HUES64 (cell line): Measurements from ENCODE around the gene CEND1.

Source experiments
- H3K27ac ChIP-seq: 2 replicates; pipeline ENCODE4 v1.7.0; 2013; ENCODE audit warnings: low read depth, low read length, inconsistent platforms
- H3K27me3 ChIP-seq: 2 replicates; pipeline ENCODE4 v1.6.1; 2013; ENCODE audit warnings: mild to moderate bottlenecking, low read length; ENCODE audit not compliant: insufficient read depth
- H3K36me3 ChIP-seq: 2 replicates; pipeline ENCODE4 v1.6.1; 2013; ENCODE audit warnings: mild to moderate bottlenecking, low read length; ENCODE audit not compliant: insufficient read depth
- H3K4me1 ChIP-seq: 2 replicates; pipeline ENCODE4 v1.6.1; 2013; ENCODE audit warnings: mild to moderate bottlenecking, low read length, moderate library complexity; ENCODE audit not compliant: insufficient read depth
- H3K4me3 ChIP-seq: 2 replicates; pipeline ENCODE4 v1.5.1; 2013; ENCODE audit warnings: mild to moderate bottlenecking, low read length, moderate library complexity
- H3K9ac ChIP-seq: 2 replicates; pipeline ENCODE4 v1.6.1; 2013; ENCODE audit warnings: mild to moderate bottlenecking, low read depth, low read length
- H3K9me3 ChIP-seq: 2 replicates; pipeline ENCODE4 v1.6.1; 2013; ENCODE audit warnings: low read depth, low read length; ENCODE audit not compliant: insufficient read depth
- WGBS: fragments of 150-250, 120-280 bp; methylation state at CpG from one replicate; pipeline ENCODE4 v1.1.7; 2013; ENCODE audit warnings: missing lambda C conversion rate; 5-methylcytosine and 5-hydroxymethylcytosine counted together

Gene CEND1

GRCh38 chr11:772429-773390 lies 17.2 kb downstream of the CEND1 start:
- peaks cover 7% of the 10 kb centered on the region; the same call in 1 of the 2 replicates for H3K4me1 ChIP-seq
- no peaks in the 10 kb centered on the region for H3K9me3 ChIP-seq
- WGBS = 92% methylated on average over 34 of the region's 34 CpGs
- H3K36me3 ChIP-seq = peaks cover 49% of the 10 kb centered on the region
- no peak overlapping the region for H3K4me3 ChIP-seq
- H3K9ac ChIP-seq = no peak overlapping the region
- no peak overlapping the region for H3K27ac ChIP-seq
- no peaks in the 10 kb centered on the region for H3K27me3 ChIP-seq

- no peaks in the 10 kb centered on the region for H3K27me3 ChIP-seq
- 82% methylated on average over 15 of the region's 15 CpGs for WGBS
- H3K9ac ChIP-seq = no peak overlapping the region
- H3K4me1 ChIP-seq = peaks cover 7% of the 10 kb centered on the region; the same call in 1 of the 2 replicates
- peaks cover 58% of the 10 kb centered on the region for H3K36me3 ChIP-seq
- no peaks in the 10 kb centered on the region for H3K9me3 ChIP-seq
- H3K27ac ChIP-seq = no peak overlapping the region
- H3K4me3 ChIP-seq = no peak overlapping the region
These were observed 18.2 kb downstream of the CEND1 start for GRCh38 chr11:771617-772204.

- Histone ChIP-seq H3K36me3 (peaks cover 66% of the 10 kb centered on the region), H3K4me3 (no peak overlapping the region), H3K9ac (no peak overlapping the region), H3K27me3 (no peaks in the 10 kb centered on the region), H3K9me3 (no peaks in the 10 kb centered on the region), H3K4me1 (peaks cover 7% of the 10 kb centered on the region; the same call in 1 of the 2 replicates), H3K27ac (no peak overlapping the region)
- WGBS = 95% methylated on average over 32 of the region's 32 CpGs
These were observed 19.0 kb downstream of the CEND1 start for GRCh38 chr11:770642-771616.

DNA sequence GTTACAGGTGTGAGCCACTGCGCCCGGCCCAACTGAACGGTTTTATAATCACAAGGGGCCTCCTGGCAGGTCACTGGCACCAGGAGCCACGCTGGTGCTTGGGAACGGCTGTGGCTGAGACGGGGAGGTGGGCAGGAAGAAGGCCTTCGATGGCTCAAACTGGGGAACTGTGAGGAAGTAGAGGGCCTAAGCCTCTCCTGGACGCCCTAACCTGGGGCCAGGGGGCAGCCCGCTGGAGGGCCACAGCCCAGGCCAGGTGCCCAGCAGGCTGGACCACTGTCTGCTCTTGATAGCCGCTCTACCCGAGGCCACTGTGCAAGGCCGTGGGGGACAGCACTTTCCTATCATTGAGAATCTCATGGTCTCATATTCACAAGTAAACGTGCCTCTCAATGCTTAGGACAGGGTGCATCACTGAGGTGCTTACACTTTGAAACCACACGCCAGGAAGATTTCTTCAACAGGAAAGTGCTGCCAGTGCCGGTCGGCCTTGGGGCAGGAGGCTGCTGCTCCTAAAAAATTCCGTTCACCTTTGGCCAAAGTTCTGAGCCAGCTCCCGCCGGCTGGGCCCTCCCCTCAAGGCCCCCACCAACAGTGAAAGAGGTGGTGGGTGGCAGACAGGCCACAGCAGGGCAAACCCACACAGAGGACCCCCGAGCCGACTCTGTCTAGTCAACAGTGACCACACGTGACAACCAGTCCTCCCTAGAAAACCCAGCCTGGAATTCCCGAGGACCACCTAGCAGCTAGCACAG lies 19.8 kb downstream of the CEND1 start:
- Histone ChIP-seq H3K9me3 (no peaks in the 10 kb centered on the region), H3K4me1 (peaks cover under 1% of the 10 kb centered on the region; the same call in 1 of the 2 replicates), H3K27me3 (no peaks in the 10 kb centered on the region), H3K9ac (no peak overlapping the region), H3K36me3 (peaks cover 69% of the 10 kb centered on the region), H3K4me3 (no peak overlapping the region), H3K27ac (no peak overlapping the region)
- 94% methylated on average over 23 of the region's 23 CpGs for WGBS

- Histone ChIP-seq H3K4me3 (no peak overlapping the region), H3K4me1 (peaks cover 7% of the 10 kb centered on the region; the same call in 1 of the 2 replicates), H3K9me3 (no peaks in the 10 kb centered on the region), H3K27ac (no peak overlapping the region), H3K27me3 (no peaks in the 10 kb centered on the region), H3K9ac (no peak overlapping the region), H3K36me3 (peaks cover 74% of the 10 kb centered on the region)
- WGBS = 94% methylated on average over 11 of the region's 11 CpGs
These were observed 22.7 kb downstream of the CEND1 start for GRCh38 chr11:767238-767637.

- Histone ChIP-seq H3K4me3 (no peak overlapping the region), H3K27me3 (no peaks in the 10 kb centered on the region), H3K9me3 (no peaks in the 10 kb centered on the region), H3K36me3 (peaks cover 76% of the 10 kb centered on the region), H3K4me1 (peaks cover 7% of the 10 kb centered on the region; the same call in 1 of the 2 replicates), H3K9ac (no peak overlapping the region), H3K27ac (no peak overlapping the region)
- WGBS = 98% methylated on average over 2 of the region's 2 CpGs
These were observed 23.0 kb downstream of the CEND1 start for GRCh38 chr11:766936-767210.

GRCh38 chr11:766106-766935 lies 23.6 kb downstream of the CEND1 start:
- WGBS = 95% methylated on average over 11 of the region's 11 CpGs
- H3K4me3 ChIP-seq = no peak overlapping the region
- H3K9ac ChIP-seq = no peak overlapping the region

GRCh38 chr11:765802-766091 lies 24.1 kb downstream of the CEND1 start:
- Histone ChIP-seq H3K4me3 (no peak overlapping the region), H3K9me3 (no peaks in the 10 kb centered on the region), H3K27ac (no peak overlapping the region), H3K36me3 (peaks cover 76% of the 10 kb centered on the region), H3K4me1 (peaks cover 7% of the 10 kb centered on the region; the same call in 1 of the 2 replicates), H3K9ac (no peak overlapping the region), H3K27me3 (no peaks in the 10 kb centered on the region)
- 94% methylated on average over 8 of the region's 8 CpGs for WGBS

More at GRCh38 chr11:766106-766935, 23.6 kb downstream of the CEND1 start:
- H3K9me3 ChIP-seq = no peaks in the 10 kb centered on the region
- H3K4me1 ChIP-seq = peaks cover 7% of the 10 kb centered on the region; the same call in 1 of the 2 replicates
- no peak overlapping the region for H3K27ac ChIP-seq
- H3K27me3 ChIP-seq = no peaks in the 10 kb centered on the region
- H3K36me3 ChIP-seq = peaks cover 76% of the 10 kb centered on the region

GRCh38 chr11:765025-765801 lies 24.7 kb downstream of the CEND1 start:
- H3K9me3 ChIP-seq = no peaks in the 10 kb centered on the region

More at GRCh38 chr11:765025-765801, 24.7 kb downstream of the CEND1 start:
- Histone ChIP-seq H3K27me3 (no peaks in the 10 kb centered on the region), H3K9ac (no peak overlapping the region), H3K4me1 (peaks cover 7% of the 10 kb centered on the region; the same call in 1 of the 2 replicates), H3K4me3 (no peak overlapping the region), H3K27ac (no peak overlapping the region; the same call in 1 of the 2 replicates), H3K36me3 (peaks cover 75% of the 10 kb centered on the region)
- 84% methylated on average over 19 of the region's 19 CpGs for WGBS
